HG02938 (cell line): Measurements from ENCODE around the gene NEUROD1.

Source experiments
- ATAC-seq: cut with Tn5 transposase; IDR thresholded peaks from one replicate; pipeline ENCODE4 v1.9.1; 2021; ENCODE audit warnings: mild to moderate bottlenecking, moderate library complexity; ENCODE audit not compliant: unreplicated experiment

The NEUROD1 gene

DNA sequence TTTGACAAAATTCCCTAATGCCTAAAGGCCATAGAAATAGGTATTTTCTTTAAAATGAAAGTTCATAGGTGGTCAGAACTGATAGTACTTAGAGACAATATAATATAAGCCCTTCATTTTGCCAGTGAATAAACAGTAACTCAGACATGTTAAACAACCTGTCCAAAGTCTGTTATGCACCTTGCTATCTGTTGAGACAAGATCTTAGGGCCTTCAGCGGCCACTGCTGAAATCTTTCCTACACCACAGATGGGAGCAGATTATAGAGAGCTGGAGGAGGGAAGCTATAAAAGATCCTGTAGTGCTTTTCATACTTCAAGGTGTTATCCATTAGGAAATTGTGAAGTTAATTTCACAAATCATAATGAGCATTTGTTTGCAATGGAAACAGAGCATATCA, 37.2 kb downstream of the NEUROD1 start:
- no peak for ATAC-seq

DNA sequence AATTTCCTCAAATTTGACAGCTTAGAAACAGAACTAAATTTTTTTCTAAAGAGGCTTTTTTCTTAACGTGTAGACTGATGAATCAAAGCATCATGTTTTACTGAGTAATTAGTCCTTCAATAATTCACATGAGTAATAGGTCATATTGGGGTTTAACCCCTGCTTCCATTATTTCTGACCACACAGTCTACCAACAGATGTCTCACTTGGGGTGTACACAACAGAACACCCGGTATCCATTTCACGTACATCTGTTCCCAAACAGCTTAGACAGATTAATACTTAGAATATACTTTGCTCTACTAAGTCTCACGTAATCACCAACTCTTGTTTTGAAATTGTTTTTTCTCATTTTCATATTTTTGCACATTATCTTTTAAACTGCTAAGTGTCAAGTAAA, 38.2 kb downstream of the NEUROD1 start:
- ATAC-seq = no peak

- ATAC-seq = no peak
Measured at GRCh38 chr2:181639686-181640085, 40.6 kb downstream of the NEUROD1 start.

DNA sequence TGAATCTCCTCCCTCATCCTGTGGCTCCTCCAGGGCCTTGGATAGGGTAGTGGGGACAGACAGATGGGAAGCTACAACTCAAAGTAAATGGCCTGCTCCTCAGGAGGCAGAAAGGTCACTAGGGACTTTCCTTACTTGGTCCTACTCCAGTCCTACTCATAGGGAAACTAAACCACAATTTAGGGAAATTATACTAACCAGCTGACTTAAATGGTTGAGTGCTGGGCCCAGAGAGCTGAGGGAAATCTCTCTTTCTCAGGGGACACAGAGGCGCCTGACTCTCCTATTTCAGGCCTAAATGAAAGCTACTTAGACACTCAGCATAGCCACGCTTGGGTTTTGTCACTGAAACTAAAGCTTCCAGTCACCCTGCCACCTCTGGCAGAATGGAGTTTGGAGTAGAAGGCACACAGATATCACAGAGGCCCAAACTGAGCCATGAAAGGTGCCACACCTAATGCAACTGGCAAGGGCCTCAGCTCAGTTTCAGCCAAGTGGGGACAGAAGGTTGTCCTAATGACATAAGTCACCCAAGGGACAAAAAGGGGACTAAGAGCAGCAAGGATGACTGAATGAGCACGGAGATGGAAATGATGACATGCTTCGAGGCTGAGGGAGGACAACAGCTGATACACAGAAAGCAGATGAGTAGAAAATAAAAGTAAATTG, 47.5 kb downstream of the NEUROD1 start:
- peak; percentile 74 for ATAC-seq

- no peak for ATAC-seq
Measured at GRCh38 chr2:181628590-181629585, 51.4 kb downstream of the NEUROD1 start.

GRCh38 chr2:181627545-181627944, 52.8 kb downstream of the NEUROD1 start:
- ATAC-seq = no peak

GRCh38 chr2:181626671-181627070, 53.6 kb downstream of the NEUROD1 start:
- no peak for ATAC-seq
